ENCODE measurements around the gene CMTM4.
"Not testable (repeated sequence)": the region's sequence is repeated elsewhere in the genome, so short reads cannot be mapped to it uniquely, and the experiment has no call there.

Gene CMTM4

DNA sequence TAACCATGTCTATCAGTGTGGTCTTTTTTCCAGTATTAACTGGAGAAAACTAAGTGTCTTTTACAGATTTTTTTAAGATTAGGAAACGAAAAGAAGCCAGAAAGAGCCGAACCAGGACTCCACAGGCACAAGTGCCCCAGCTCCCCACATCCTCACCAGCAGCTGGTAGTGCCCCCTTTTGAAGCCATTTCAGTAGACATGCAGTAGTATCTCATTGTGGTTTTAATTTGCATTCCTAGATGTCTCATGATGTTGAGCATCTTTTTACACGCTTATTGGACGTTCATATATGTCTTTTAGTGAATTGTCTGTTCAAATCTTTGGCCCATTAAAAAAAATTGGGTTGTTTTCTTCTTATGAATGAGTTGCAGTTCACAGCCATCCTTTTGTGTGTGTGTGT, 96.8 kb downstream of the CMTM4 start:
- H3K4me1 ChIP-seq (ENCODE audit: control insufficient read depth in 5 of 5, insufficient read depth in 5 of 5, low read length in 5 of 5): peaks cover 4 to 15% (median 8%) of the 10 kb centered on the region in 5 donors
- no peaks in the 10 kb centered on the region for H3K27me3 ChIP-seq (ENCODE audit: control insufficient read depth in 5 of 5, insufficient read depth in 4 of 5, low read length in 5 of 5)
- no peaks in the 10 kb centered on the region for H3K36me3 ChIP-seq (ENCODE audit: control insufficient read depth in 5 of 5, insufficient read depth in 5 of 5, low read length in 5 of 5)
- H3K27ac ChIP-seq (ENCODE audit: low read depth, low read length): no peak overlapping the region
- H3K9ac ChIP-seq (ENCODE audit: low read length in 5 of 5): no peak overlapping the region
- H3K4me3 ChIP-seq (ENCODE audit: low read depth in 1 of 5, low read length in 5 of 5): no peak overlapping the region
- no peaks in the 10 kb centered on the region for H3K9me3 ChIP-seq (ENCODE audit: control insufficient read depth in 5 of 5, low read length in 5 of 5)

DNA sequence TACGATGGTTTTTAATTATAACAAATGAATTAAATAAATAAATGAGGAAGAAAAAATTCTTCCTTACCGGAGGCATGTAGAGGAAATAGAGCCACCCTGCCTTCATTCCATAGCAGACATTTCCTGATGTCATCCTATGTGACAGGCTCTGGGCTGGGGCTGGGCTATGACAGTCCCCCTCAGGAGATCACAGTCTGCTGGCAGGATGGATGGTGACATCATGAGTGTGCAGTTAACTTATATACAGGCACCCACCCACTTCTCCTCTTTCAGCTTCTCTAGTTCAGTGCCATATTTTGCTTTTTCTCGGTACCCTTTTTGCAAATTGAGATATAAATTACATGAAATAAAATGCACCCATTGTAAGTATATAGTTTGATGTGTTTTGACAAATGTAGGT, 98.4 kb downstream of the CMTM4 start:
- no peak overlapping the region for H3K9ac ChIP-seq (ENCODE audit: low read length in 5 of 5)
- no peak overlapping the region for H3K27ac ChIP-seq (ENCODE audit: low read depth, low read length)
- H3K36me3 ChIP-seq (ENCODE audit: control insufficient read depth in 5 of 5, insufficient read depth in 5 of 5, low read length in 5 of 5): no peaks in the 10 kb centered on the region

DNA sequence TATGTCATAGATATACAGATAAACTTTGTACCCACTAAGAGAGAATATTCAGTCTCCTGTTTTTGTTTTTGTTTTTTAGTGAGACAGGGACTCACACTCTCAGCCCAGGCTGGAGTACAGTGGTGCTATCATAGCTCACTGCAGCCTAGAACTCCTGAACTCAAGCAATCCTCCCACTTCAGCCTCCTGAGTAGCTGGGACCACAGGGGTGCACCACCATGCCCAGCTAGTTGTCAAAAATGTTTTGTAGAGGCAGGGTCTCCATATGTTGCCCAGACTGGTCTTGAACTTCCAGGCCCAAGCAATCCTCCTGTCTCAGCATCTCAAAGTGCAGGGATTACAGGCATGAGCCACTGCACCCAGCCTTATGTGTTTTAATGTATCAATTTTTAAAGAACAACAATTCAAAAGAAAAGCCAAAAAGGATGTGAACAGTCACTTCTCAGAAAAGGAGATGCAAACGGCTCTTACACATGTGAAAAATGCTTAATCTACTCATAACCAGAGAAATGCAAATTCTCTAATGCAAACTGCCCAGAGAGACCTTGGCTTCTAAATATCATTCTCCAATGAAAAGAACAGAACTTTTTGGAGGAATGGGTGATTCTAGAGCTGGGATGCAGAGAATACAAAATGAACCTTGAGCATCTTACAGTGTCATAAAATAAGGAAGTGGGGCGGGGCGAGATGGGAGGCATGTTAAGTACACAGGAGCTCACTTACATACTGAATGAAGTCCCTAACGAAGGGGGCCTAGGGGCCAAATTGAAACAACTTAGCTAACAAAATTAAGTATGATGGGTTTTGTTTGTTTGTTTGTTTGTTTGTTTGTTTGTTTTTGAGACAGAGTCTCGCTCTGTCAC, 99.3 kb downstream of the CMTM4 start:
- no peaks in the 10 kb centered on the region for H3K36me3 ChIP-seq (ENCODE audit: control insufficient read depth in 5 of 5, insufficient read depth in 5 of 5, low read length in 5 of 5)
- H3K9me3 ChIP-seq (ENCODE audit: control insufficient read depth in 5 of 5, low read length in 5 of 5): peaks cover 0 to 2% (median 0%) of the 10 kb centered on the region in 5 donors
- H3K9ac ChIP-seq (ENCODE audit: low read length in 5 of 5): no peak overlapping the region
- no peak overlapping the region for H3K27ac ChIP-seq (ENCODE audit: low read depth, low read length)
- H3K4me3 ChIP-seq (ENCODE audit: low read depth in 1 of 5, low read length in 5 of 5): no peak overlapping the region
- peaks cover 0 to 4% (median 0%) of the 10 kb centered on the region in 5 donors for H3K4me1 ChIP-seq (ENCODE audit: control insufficient read depth in 5 of 5, insufficient read depth in 5 of 5, low read length in 5 of 5)
- no peaks in the 10 kb centered on the region for H3K27me3 ChIP-seq (ENCODE audit: control insufficient read depth in 5 of 5, insufficient read depth in 4 of 5, low read length in 5 of 5)

More for the DNA sequence above, 98.4 kb downstream of the CMTM4 start:
- H3K27me3 ChIP-seq (ENCODE audit: control insufficient read depth in 5 of 5, insufficient read depth in 4 of 5, low read length in 5 of 5): no peaks in the 10 kb centered on the region
- H3K4me3 ChIP-seq (ENCODE audit: low read depth in 1 of 5, low read length in 5 of 5): no peak overlapping the region
- peaks cover 0 to 4% (median 0%) of the 10 kb centered on the region in 5 donors for H3K4me1 ChIP-seq (ENCODE audit: control insufficient read depth in 5 of 5, insufficient read depth in 5 of 5, low read length in 5 of 5)
- H3K9me3 ChIP-seq (ENCODE audit: control insufficient read depth in 5 of 5, low read length in 5 of 5): peaks cover 0 to 2% (median 0%) of the 10 kb centered on the region in 5 donors

DNA sequence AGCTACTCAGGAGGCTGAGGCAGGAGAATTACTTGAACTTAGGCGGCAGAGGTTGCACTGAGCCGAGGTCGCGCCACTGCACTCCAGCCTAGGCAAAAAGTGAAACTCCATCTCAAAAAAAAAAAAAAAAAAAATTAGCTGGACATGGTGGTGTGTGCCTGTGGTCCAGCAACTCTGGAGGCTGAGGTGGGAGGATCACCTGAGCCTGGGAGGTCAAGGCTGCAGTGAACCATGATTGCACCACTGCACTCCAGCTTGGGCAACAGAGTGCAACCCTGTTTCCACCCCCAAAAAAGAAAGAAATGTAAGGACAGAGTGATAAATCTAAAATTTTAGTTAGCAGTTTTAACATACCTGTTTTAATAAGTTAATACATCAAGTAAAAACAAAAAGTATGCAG, 100.0 kb downstream of the CMTM4 start:
- not testable (repeated sequence) for H3K9me3 ChIP-seq (ENCODE audit: control insufficient read depth in 5 of 5, low read length in 5 of 5); H3K9ac ChIP-seq (ENCODE audit: low read length in 5 of 5); H3K4me3 ChIP-seq (ENCODE audit: low read depth in 1 of 5, low read length in 5 of 5); H3K27ac ChIP-seq (ENCODE audit: low read depth, low read length); H3K36me3 ChIP-seq (ENCODE audit: control insufficient read depth in 5 of 5, insufficient read depth in 5 of 5, low read length in 5 of 5); H3K4me1 ChIP-seq (ENCODE audit: control insufficient read depth in 5 of 5, insufficient read depth in 5 of 5, low read length in 5 of 5); H3K27me3 ChIP-seq (ENCODE audit: control insufficient read depth in 5 of 5, insufficient read depth in 4 of 5, low read length in 5 of 5)

DNA sequence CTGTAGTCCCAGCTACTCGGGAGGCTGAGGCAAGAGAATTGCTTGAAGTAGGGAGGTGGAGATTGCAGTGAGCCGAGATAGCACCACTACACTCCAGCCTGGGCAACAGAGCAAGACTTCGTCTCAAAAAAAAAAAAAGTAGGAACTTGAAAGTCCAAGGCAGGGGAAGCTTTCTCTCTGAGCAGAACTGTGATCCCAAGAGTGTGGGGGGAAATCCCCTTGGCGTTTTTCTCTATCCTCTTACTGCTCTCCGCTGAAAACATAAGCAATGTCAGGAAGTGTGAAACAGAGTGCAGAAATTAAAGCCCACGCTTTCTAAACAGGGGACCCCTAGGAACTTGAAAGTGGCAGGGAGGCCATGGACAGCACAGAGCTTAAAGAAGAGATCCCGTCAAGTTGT, 101.8 kb downstream of the CMTM4 start:
- Histone ChIP-seq H3K4me3 (ENCODE audit: low read depth in 1 of 5, low read length in 5 of 5) (no peak overlapping the region), H3K9me3 (ENCODE audit: control insufficient read depth in 5 of 5, low read length in 5 of 5) (peaks cover 0 to 2% (median 0%) of the 10 kb centered on the region in 5 donors), H3K27me3 (ENCODE audit: control insufficient read depth in 5 of 5, insufficient read depth in 4 of 5, low read length in 5 of 5) (no peaks in the 10 kb centered on the region), H3K27ac (ENCODE audit: low read depth, low read length) (no peak overlapping the region), H3K36me3 (ENCODE audit: control insufficient read depth in 5 of 5, insufficient read depth in 5 of 5, low read length in 5 of 5) (no peaks in the 10 kb centered on the region), H3K9ac (ENCODE audit: low read length in 5 of 5) (no peak overlapping the region), H3K4me1 (ENCODE audit: control insufficient read depth in 5 of 5, insufficient read depth in 5 of 5, low read length in 5 of 5) (peaks cover 0 to 7% (median 0%) of the 10 kb centered on the region in 5 donors)

DNA sequence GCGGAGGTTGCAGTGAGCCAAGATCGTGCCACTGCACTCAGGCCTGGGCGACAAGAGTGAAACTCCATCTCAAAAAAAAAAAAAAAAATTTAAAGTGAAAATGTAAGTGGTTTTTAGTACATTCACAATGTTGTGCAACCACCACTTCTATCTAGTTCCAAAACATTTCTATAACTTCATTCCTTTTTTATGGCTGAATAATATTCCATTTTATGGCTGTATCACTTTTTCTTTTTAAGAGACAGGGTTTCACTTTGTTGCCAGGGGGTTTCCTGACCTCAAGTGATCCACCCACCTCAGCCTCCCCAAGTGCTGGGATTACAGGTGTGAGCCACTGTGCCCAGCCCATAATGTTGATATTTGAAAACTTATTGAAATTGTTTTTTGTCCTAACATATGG, 103.7 kb downstream of the CMTM4 start:
- Histone ChIP-seq H3K9me3 (ENCODE audit: control insufficient read depth in 5 of 5, low read length in 5 of 5) (peaks cover 0 to 2% (median 0%) of the 10 kb centered on the region in 5 donors), H3K4me3 (ENCODE audit: low read depth in 1 of 5, low read length in 5 of 5) (no peak overlapping the region), H3K27me3 (ENCODE audit: control insufficient read depth in 5 of 5, insufficient read depth in 4 of 5, low read length in 5 of 5) (no peaks in the 10 kb centered on the region), H3K36me3 (ENCODE audit: control insufficient read depth in 5 of 5, insufficient read depth in 5 of 5, low read length in 5 of 5) (no peaks in the 10 kb centered on the region), H3K27ac (ENCODE audit: low read depth, low read length) (no peak overlapping the region), H3K4me1 (ENCODE audit: control insufficient read depth in 5 of 5, insufficient read depth in 5 of 5, low read length in 5 of 5) (peaks cover 0 to 12% (median 7%) of the 10 kb centered on the region in 5 donors), H3K9ac (ENCODE audit: low read length in 5 of 5) (no peak overlapping the region)

DNA sequence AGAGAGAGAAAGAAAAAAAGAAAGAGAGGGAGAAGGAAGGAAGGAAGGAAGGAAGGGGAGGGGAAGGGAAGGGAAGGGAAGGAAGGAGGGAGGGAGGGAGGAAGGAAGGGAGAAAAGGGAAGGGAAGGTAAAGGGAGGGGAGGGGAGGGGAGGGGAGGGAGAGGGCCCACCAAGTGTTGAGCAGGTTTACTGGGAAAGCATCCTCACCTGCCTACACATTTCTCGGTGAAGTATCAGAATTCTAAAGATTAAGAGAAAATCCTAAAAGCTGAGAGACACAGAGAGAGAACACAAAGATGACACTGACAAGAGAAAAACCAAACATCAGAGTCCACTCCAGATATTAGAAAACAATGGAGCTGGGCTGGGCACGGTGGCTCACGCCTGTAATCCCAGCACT, 104.3 kb downstream of the CMTM4 start:
- Histone ChIP-seq H3K9ac (ENCODE audit: low read length in 5 of 5) (no peak overlapping the region), H3K4me1 (ENCODE audit: control insufficient read depth in 5 of 5, insufficient read depth in 5 of 5, low read length in 5 of 5) (peaks cover 0 to 18% (median 11%) of the 10 kb centered on the region in 5 donors), H3K9me3 (ENCODE audit: control insufficient read depth in 5 of 5, low read length in 5 of 5) (peaks cover 0 to 2% (median 0%) of the 10 kb centered on the region in 5 donors), H3K27ac (ENCODE audit: low read depth, low read length) (no peak overlapping the region), H3K36me3 (ENCODE audit: control insufficient read depth in 5 of 5, insufficient read depth in 5 of 5, low read length in 5 of 5) (no peaks in the 10 kb centered on the region), H3K27me3 (ENCODE audit: control insufficient read depth in 5 of 5, insufficient read depth in 4 of 5, low read length in 5 of 5) (no peaks in the 10 kb centered on the region), H3K4me3 (ENCODE audit: low read depth in 1 of 5, low read length in 5 of 5) (no peak overlapping the region)

DNA sequence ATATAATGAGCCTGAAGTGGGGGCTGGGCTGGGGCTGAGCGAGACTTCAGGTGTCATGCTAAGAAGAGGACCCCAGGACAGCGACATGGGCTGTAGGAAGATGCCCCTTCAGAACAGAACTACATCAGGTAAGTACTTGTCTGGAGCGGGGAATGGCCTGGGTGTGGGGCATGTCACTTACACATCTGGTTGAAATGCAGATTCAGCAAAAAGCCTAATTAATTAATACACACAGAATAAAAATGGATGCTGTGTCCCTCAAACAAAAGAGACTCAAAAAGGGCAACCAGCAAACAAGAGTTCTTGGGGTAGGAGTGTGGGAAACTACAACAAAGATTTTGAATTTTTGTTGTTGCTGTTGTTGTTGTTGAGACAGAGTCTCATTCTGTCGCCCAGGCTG, 105.5 kb downstream of the CMTM4 start:
- peaks cover 0 to 30% (median 17%) of the 10 kb centered on the region in 5 donors for H3K4me1 ChIP-seq (ENCODE audit: control insufficient read depth in 5 of 5, insufficient read depth in 5 of 5, low read length in 5 of 5)
- H3K27me3 ChIP-seq (ENCODE audit: control insufficient read depth in 5 of 5, insufficient read depth in 4 of 5, low read length in 5 of 5): no peaks in the 10 kb centered on the region
- H3K9me3 ChIP-seq (ENCODE audit: control insufficient read depth in 5 of 5, low read length in 5 of 5): peaks cover 0 to 2% (median 0%) of the 10 kb centered on the region in 5 donors
- no peak overlapping the region for H3K27ac ChIP-seq (ENCODE audit: low read depth, low read length)
- H3K36me3 ChIP-seq (ENCODE audit: control insufficient read depth in 5 of 5, insufficient read depth in 5 of 5, low read length in 5 of 5): no peaks in the 10 kb centered on the region
- H3K9ac ChIP-seq (ENCODE audit: low read length in 5 of 5): no peak overlapping the region
- H3K4me3 ChIP-seq (ENCODE audit: low read depth in 1 of 5, low read length in 5 of 5): no peak overlapping the region

DNA sequence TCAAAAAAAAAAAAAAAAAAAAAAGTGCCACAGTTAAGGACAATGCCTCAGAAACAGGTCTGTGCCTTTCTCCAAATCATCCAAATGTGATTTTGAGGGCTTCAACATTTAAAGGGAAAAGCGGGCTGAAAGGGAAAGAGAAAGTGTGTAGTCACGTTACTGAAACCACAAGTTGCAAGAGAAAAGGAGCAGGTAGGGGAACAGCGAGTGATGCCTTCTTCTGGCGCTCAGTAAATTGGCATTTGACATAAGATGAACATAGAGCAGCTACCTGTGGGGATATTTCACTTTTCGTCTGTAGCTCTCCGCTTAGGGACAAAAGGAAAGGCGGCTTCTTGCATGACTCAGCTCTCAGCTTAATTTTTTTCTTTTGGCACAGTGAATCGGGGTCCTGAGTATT, 106.2 kb downstream of the CMTM4 start:
- Histone ChIP-seq H3K4me3 (ENCODE audit: low read depth in 1 of 5, low read length in 5 of 5) (peak overlapping the region in 1 of 5 donors; percentile 37), H3K27ac (ENCODE audit: low read depth, low read length) (no peak overlapping the region), H3K4me1 (ENCODE audit: control insufficient read depth in 5 of 5, insufficient read depth in 5 of 5, low read length in 5 of 5) (peaks cover 0 to 35% (median 21%) of the 10 kb centered on the region in 5 donors), H3K9me3 (ENCODE audit: control insufficient read depth in 5 of 5, low read length in 5 of 5) (peaks cover 0 to 2% (median 0%) of the 10 kb centered on the region in 5 donors), H3K36me3 (ENCODE audit: control insufficient read depth in 5 of 5, insufficient read depth in 5 of 5, low read length in 5 of 5) (no peaks in the 10 kb centered on the region), H3K9ac (ENCODE audit: low read length in 5 of 5) (no peak overlapping the region), H3K27me3 (ENCODE audit: control insufficient read depth in 5 of 5, insufficient read depth in 4 of 5, low read length in 5 of 5) (no peaks in the 10 kb centered on the region)

DNA sequence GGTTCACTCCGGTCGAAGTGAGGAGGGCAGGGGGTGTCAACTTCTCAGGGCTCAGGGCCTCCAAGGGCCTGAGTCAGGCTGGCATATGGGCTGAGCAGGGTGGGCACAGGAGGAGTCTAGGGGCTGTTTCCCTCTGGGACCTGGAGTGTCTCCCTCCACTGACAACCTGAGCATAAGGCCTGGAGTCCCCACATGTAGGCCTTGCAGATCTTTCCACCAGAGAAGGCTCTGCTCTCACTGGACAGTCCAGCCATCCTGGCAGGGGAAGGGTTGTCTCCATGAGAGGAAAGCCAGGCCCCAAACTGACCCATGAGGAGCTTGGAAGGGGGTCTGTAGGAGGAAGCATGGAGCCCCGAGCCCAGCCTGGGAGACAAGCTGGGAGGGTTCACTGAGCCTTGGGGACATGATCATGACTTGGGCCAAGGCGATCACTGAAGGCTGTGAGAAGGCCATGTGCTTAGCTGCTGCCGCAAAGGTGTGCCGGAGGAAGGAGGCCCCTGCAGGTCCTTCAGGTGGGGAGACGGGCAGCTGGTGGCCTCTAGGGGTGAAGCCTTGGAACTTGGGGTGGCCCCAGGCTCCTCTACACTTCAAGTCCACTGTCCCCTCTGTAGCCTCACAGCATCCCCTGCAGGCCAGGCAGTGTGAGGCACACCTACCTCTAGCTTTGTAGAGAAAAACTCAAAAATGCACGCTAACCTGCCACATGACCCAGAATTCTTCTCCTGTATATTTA, 107.4 kb downstream of the CMTM4 start:
- Histone ChIP-seq H3K27me3 (ENCODE audit: control insufficient read depth in 5 of 5, insufficient read depth in 4 of 5, low read length in 5 of 5) (no peaks in the 10 kb centered on the region), H3K4me3 (ENCODE audit: low read depth in 1 of 5, low read length in 5 of 5) (no peak overlapping the region), H3K9ac (ENCODE audit: low read length in 5 of 5) (peak overlapping the region in 2 of 5 donors; percentile 27 to 30), H3K27ac (ENCODE audit: low read depth, low read length) (no peak overlapping the region), H3K9me3 (ENCODE audit: control insufficient read depth in 5 of 5, low read length in 5 of 5) (peaks cover 0 to 1% (median 0%) of the 10 kb centered on the region in 5 donors), H3K4me1 (ENCODE audit: control insufficient read depth in 5 of 5, insufficient read depth in 5 of 5, low read length in 5 of 5) (peaks cover 0 to 31% (median 21%) of the 10 kb centered on the region in 5 donors), H3K36me3 (ENCODE audit: control insufficient read depth in 5 of 5, insufficient read depth in 5 of 5, low read length in 5 of 5) (no peaks in the 10 kb centered on the region)
